Measurements from ENCODE around the gene APOD. TPM values are rescaled to one million over a fixed set of nuclear protein-coding genes. Genes with fewer than 3 reads are reported as not detected.
"Not testable (repeated sequence)": the region's sequence is repeated elsewhere in the genome, so short reads cannot be mapped to it uniquely, and the experiment has no call there.

The APOD gene
- total and polyA plus RNA-seq, 9 of the 15 experiments (the other 6 are each of a cell fraction or from before 2014, with no cell fraction given): 0.18 to 0.50 (median 0.35) TPM; not detected in 1

DNA sequence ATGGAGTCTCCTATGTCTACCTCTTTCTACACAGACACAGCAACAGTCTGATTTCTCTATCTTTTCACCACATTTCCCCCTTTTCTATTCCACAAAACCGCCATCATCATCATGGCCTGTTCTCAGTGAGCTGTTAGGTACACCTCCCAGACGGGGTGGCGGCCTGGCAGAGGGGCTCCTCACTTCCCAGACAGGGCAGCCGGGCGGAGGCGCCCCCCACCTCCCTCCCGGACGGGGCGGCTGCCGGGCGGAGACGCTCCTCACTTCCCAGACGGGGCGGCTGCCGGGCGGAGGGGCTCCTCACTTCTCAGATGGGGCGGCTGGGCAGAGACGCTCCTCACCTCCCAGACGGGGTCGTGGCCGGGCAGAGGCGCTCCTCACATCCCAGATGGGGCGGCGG is 15.8 kb upstream of the APOD start:
- POLR2A ChIA-PET; H3K4me1 ChIP-seq (replicated peaks in 1 of 2; ENCODE audit: control insufficient read depth in 2 of 2, insufficient read depth in 2 of 2, low read length in 2 of 2); H3K9me1 ChIP-seq (ENCODE audit: control insufficient read depth, insufficient read depth, low read length); H4K20me1 ChIP-seq (replicated peaks; ENCODE audit: control insufficient read depth, insufficient read depth, low read length); H3K9ac ChIP-seq (ENCODE audit: insufficient read depth in 1 of 2, low read depth in 2 of 2, low read length in 2 of 2); H3K4me2 ChIP-seq (ENCODE audit: insufficient read depth, low read length); BruUV-seq (replicated peaks); H3K4me3 ChIP-seq; DNase-seq (ENCODE audit: extremely low read depth in 1 of 4, low spot score in 3 of 4); H3K79me2 ChIP-seq (ENCODE audit: control insufficient read depth, insufficient read depth, low read length); intact Hi-C loops (cut with micrococcal nuclease); ATAC-seq; H3K36me3 ChIP-seq (ENCODE audit: control insufficient read depth, insufficient read depth, low read length); H2AFZ ChIP-seq (ENCODE audit: low read depth, low read length); in situ Hi-C loops (cut with MboI); FAIRE-seq; CTCF ChIA-PET (ENCODE audit: low intra/inter-chr PET ratio); H3K9me3 ChIP-seq (replicated peaks; ENCODE audit: control insufficient read depth, insufficient read depth, low read depth, low read length); H3K27ac ChIP-seq (ENCODE audit: extremely low read depth, low read depth, low read length): not testable (repeated sequence)
- 20% methylated on average over 4 of the region's 24 CpGs for WGBS (ENCODE audit: insufficient coverage, low coverage, missing lambda C conversion rate)
- H3K27me3 ChIP-seq (ENCODE audit: control insufficient read depth in 2 of 2, insufficient read depth in 2 of 2, low read length in 2 of 2): peaks cover 5 to 23% of the 10 kb centered on the region in 2 experiments

DNA sequence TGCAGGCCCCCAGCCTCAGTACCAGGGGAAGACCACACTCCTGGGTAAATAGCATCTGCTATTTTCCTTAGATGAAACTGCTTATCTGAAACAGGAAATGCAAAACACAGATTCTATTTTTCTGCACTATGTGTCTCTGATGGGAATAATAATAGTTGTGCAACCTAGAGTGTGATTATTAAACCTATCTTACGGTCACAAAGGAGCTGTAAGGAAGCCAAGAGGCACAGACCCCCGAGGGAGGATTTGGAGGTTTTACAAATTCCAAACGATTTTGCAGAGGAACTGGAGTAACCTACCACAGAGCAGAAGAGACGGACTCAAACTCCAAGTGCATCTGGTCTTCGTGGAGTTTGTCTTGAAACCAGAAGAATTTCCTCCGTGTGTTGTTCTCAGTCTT is 14.1 kb upstream of the APOD start:
- H4K20me1 ChIP-seq (replicated peaks; ENCODE audit: control insufficient read depth, insufficient read depth, low read length): no peaks in the 10 kb centered on the region
- H3K9me1 ChIP-seq (ENCODE audit: control insufficient read depth, insufficient read depth, low read length): peaks cover 2% of the 10 kb centered on the region
- no peak for FAIRE-seq
- H3K4me1 ChIP-seq (replicated peaks in 1 of 2; ENCODE audit: control insufficient read depth in 2 of 2, insufficient read depth in 2 of 2, low read length in 2 of 2): no peaks in the 10 kb centered on the region; a peak in 3 of 5 replicates
- 12% methylated on average over 6 of the region's 6 CpGs for WGBS (ENCODE audit: insufficient coverage, low coverage, missing lambda C conversion rate)
- H3K27me3 ChIP-seq (ENCODE audit: control insufficient read depth in 2 of 2, insufficient read depth in 2 of 2, low read length in 2 of 2): peaks cover 8 to 26% of the 10 kb centered on the region in 2 experiments
- H3K27ac ChIP-seq (ENCODE audit: extremely low read depth, low read depth, low read length): no peak overlapping the region
- no peak for TF ChIP-seq SNIP1 (IDR thresholded peaks at IDR 0.05; ENCODE audit: low read depth)
- no peak for TF ChIP-seq TAF7 (tag; IDR thresholded peaks at IDR 0.05)
- TF ChIP-seq PCBP2 (IDR thresholded peaks at IDR 0.05; ENCODE audit: low read depth, low read length, poor library complexity, severe bottlenecking): no peak
- TF ChIP-seq, protein P1, sequence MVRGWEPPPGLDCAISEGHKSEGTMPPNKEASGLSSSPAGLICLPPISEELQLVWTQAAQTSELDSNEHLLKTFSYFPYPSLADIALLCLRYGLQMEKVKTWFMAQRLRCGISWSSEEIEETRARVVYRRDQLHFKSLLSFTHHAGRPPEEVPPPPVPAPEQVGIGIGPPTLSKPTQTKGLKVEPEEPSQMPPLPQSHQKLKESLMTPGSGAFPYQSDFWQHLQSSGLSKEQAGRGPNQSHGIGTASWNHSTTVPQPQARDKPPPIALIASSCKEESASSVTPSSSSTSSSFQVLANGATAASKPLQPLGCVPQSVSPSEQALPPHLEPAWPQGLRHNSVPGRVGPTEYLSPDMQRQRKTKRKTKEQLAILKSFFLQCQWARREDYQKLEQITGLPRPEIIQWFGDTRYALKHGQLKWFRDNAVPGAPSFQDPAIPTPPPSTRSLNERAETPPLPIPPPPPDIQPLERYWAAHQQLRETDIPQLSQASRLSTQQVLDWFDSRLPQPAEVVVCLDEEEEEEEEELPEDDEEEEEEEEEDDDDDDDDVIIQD (CRISPR knock-in tag; IDR thresholded peaks at IDR 0.05): no peak
- no peak for TF ChIP-seq HDGF (IDR thresholded peaks at IDR 0.05)
- TF ChIP-seq, protein P2, sequence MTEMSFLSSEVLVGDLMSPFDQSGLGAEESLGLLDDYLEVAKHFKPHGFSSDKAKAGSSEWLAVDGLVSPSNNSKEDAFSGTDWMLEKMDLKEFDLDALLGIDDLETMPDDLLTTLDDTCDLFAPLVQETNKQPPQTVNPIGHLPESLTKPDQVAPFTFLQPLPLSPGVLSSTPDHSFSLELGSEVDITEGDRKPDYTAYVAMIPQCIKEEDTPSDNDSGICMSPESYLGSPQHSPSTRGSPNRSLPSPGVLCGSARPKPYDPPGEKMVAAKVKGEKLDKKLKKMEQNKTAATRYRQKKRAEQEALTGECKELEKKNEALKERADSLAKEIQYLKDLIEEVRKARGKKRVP (CRISPR knock-in tag; IDR thresholded peaks at IDR 0.05): no peak
- BruUV-seq (replicated peaks): no TSS peak
- no peaks in the 10 kb centered on the region for H3K9me3 ChIP-seq (replicated peaks; ENCODE audit: control insufficient read depth, insufficient read depth, low read depth, low read length)
- no peaks in the 10 kb centered on the region for H3K36me3 ChIP-seq (ENCODE audit: control insufficient read depth, insufficient read depth, low read length)
- intact Hi-C loops (cut with micrococcal nuclease) (no loop called here), in situ Hi-C loops (cut with MboI) (no loop called here)
- H3K9ac ChIP-seq (ENCODE audit: insufficient read depth in 1 of 2, low read depth in 2 of 2, low read length in 2 of 2): no peak overlapping the region
- ChIA-PET POLR2A (interaction anchor here (1.2 to 1.9 kb wide), 2 partner anchors 14 to 19 kb away, joined by 5 to 6 read pairs; partner anchors contain the start of gene APOD), CTCF (ENCODE audit: low intra/inter-chr PET ratio) (no interaction called here)
- H3K79me2 ChIP-seq (ENCODE audit: control insufficient read depth, insufficient read depth, low read length): no peaks in the 10 kb centered on the region
- no peak overlapping the region for H3K4me3 ChIP-seq
- H3K4me2 ChIP-seq (ENCODE audit: insufficient read depth, low read length): no peak overlapping the region
- no peak for ATAC-seq
- no peak for DNase-seq (ENCODE audit: extremely low read depth in 1 of 4, low spot score in 3 of 4)
- H2AFZ ChIP-seq (ENCODE audit: low read depth, low read length): no peak overlapping the region
